NCI-H128 (cell line): ENCODE results near the gene AANAT.

Experiments
- DNase-seq: peaks from one replicate; lab custom pipeline; 2025; ENCODE audit not compliant: unreplicated experiment; lab: John Stamatoyannopoulos, UW

Gene AANAT

DNA sequence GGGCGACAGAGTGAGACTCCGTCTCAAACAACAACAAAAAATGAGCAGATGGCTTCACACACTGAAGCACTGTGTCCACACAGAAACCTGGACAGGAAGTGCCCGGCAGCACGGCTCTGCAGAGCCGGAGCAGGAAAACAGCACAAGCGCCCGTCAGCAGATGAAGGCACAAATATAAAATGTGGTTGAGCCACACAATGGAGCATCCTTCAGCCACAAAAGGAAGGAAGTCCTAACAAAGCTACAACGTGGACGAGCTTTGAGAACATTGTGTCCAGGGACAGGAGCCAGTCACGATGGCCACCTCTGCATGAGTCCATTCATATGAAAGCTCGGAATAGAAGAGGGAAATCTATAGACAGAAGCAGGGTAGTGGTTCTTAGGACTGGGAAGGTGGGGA is 18.2 kb downstream of the AANAT start:
- no peak for DNase-seq

DNA sequence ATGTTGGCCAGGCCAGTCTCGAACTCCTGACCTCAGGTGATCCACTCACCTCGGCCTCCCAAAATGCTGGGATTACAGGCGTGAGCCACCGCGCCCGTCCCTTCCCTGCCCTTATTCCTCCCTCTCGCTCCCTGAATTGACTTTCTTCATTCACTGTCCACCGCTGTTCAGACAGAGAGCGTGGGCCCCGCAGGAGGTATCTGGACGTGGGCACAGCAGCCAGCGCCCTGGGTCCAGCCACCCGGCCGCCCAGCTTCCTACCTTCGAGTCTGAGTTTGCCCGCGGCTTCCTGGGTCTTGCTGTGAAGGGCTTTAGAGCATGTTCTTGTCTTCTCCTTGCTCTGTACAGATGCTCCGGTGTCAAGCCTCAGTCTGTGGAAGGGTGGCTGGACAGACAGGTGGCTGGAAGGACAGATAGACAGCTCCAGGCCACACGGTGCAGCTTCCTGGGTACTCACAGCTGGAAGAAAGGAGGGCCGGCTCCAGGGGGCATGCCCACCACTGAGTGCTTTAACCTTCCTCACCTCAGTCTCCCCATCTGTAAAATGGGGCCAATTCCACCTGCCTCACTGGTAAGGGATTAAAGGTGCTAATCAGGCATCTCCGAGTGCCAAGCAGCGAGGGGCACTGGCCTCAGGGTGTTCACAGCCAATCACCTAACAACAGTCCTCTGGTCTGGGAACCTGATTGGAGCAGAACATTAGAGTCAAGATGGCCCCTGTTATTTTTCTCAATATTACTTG is 20.2 kb downstream of the AANAT start:
- DNase-seq = no peak

- DNase-seq = no peak
Observed at GRCh38 chr17:76490112-76490710, 22.8 kb downstream of the AANAT start.

DNA sequence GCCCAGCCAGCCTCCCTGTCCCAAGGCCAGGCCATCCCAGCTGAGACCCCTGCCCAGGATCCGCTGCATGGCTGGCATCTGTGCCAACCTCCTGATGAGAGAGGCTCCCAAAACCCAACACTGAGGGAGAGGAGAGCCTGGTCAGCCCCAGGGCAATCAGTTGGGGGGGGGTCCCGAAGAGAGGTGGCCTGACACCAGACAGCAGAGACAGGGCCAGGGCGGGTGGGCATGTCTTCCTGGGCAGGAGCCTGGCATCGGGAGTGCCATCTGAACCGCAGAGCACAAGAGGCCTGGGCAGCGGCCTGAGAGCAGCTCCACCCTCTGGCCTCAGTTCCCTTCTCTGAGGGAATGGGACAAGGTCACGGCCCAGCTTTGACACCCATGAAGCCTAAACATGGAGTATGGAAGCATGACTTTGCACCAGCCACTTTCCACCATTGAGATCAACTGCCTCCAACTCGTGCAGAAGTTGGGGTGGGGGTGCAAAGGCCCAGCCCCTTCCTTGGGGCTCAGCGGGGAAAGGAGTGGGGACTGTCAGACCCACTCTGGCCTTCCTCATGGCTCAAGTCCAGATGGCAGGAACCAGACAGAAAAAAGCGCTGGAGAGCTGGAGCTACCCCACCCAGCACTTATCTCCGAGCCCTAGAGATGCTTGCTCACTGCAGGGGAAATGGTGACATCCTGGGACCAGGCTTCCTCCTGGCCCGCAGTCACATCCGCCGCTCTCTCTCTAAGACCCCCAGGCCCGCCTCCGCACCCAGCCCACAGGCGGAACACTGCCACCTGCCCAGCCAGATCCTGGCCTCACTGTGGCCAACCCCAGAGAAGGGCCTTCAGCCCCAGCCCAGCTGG is 24.1 kb downstream of the AANAT start:
- no peak for DNase-seq

GRCh38 chr17:76492123-76492988 is 25.0 kb downstream of the AANAT start:
- DNase-seq = no peak

GRCh38 chr17:76492989-76493501 is 25.6 kb downstream of the AANAT start:
- DNase-seq = no peak

DNA sequence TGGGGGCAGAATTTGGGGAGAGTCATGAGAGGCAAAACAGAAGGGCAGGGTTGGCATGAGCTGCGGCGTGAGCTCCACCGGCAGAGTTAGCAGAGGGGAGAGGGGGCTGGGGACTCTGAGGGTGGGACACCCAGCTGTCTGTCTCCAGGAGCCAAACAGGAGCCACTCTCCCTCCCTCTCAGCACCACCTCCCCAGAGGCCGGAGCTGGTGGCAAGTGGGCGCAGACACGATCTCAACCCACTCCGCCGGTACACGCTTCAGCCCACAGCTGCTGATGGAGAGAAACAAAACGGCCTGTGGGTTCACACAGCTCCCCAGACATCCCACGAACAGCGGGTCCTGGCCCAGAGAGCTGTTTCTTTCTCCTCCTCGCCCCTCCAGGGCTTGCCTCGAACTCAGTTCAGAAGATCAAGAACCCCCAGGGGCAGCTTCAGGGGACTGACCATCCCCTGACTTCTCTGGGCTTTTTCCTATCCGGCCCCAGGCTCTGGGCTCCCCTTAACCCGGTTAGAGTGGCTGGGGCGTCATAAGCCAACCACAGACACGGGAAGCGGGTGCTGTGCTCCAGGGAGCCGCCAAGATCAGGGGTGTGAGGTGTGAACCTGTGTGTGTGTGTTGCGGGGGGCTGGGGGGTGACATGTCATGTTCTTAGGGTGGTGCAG is 26.2 kb downstream of the AANAT start:
- no peak for DNase-seq

DNA sequence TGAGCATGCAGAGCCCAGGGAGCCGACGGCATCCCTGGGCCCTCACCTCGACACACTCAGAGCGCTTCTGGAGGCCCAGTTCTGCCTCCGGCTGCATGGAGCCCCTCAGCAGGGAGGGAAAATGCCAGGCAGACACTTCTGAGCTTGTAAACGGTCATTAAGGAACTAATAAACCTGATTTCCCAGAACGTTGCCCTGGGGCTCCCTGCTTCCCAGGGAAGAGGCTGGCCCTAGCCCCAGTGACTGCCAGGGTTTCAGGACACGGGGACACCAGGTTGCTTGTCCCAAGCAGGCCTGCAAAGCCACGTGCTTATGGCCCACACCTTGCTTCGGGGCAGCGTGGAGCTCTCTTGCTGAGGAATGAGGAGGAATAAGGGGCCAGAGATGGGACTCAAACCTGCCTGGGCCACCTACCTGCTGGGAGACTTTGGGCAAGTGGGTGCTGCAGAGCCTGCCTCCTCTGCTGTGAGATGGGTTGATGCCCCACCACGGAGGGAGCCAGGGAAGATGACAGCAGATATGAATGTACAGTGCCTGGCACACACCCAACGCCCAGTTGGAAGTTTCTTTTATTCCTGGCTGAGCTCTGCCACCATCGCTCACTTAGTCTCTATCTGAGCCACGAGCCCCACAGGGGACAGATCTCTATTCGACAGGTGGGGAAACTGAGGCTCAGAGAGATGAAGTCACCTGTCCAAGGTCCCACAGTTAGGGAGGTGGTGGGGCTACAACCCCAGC is 28.4 kb downstream of the AANAT start:
- DNase-seq = no peak

DNA sequence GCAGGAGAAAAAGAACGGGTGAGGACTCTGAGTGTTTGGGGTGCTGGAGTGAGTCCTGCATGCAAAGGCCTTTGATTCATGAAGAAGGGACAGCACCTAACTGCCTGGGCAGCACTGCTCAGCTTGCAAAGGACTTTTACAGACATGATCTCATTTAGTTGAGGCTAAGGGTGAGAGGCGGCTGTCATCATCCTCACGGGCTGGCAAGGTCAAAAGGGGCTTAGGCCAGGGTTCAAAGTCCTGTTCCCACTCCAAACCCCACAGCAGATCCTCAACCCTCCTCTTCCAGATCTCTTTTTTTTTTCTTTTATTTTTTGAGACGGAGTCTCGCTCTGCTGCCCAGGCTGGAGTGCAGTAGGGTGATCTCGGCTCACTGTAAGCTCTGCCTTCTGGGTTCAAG is 29.1 kb downstream of the AANAT start:
- no peak for DNase-seq

DNA sequence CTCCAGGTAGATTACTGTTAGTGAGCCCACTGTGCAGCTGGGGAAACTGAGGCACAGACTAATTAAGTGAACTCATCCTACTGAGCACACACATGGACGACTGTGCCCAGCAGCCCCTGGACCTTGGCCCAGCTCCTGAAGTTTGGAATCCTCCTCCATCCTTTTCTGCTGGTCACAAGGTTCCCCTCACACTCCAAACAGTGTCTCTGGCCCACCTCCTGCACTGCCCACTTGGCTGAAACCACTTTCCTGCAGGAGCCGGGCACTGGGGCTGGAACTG is 30.2 kb downstream of the AANAT start:
- no peak for DNase-seq

- peak; percentile 23 for DNase-seq
Observed at GRCh38 chr17:76497979-76498875, 30.8 kb downstream of the AANAT start.

GRCh38 chr17:76498876-76499251 is 31.5 kb downstream of the AANAT start:
- DNase-seq = no peak

- DNase-seq = no peak
Observed at GRCh38 chr17:76499267-76499667, 31.9 kb downstream of the AANAT start.

DNA sequence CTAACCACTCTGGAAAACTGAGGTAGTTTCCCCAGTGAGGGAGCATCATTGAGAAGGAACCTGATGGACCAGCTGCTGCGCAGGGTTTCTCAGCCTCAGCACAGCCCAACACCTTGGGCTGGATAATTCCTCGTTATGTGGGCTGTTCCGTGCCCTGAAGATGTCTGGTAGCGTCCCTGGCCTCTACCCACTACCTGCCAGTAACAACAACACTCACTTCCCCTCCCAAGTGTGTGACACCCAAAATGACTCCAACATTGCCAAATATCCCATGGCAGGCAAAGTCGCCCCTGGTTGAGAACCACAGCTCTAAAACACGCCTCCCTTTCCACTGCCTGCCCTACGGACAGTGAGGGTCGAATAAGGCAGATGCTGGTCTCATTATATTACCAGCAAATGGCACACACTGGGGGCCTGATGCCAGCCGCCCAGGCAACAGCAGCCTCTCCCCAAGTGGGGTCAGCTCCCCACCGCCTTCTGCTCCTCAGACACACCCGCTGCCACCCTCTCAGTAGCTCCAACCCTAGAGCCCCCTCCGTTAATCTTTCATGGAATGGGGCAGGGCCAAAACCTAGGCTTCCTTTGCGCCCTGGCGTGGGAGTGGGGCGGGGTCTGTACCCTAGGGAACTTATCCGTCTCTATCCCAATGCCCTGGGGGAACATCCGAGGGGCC is 32.8 kb downstream of the AANAT start:
- no peak for DNase-seq

DNA sequence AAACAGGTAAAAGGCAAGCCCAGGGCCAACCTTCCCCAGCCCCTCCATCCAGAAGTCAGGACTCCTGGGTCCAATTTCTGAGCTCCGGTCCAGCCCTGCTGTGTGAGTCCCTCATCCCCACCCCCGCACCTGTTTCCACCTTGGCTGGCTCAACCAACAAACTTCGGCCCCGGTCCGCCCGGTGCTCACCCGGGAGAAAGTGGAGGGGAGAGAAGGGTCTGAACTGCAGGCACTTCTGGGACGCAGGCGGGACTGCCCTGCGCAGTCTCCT is 33.3 kb downstream of the AANAT start:
- no peak for DNase-seq

GRCh38 chr17:76501018-76501826 is 33.8 kb downstream of the AANAT start, which contains the start of gene RHBDF2:
Gene RHBDF2 (minus strand): TSS chr17:76501423. CDS start chr17:76481524, 19,899 bp downstream.
- peak; percentile 15 for DNase-seq

GRCh38 chr17:76501827-76502307 is 34.5 kb downstream of the AANAT start:
- no peak for DNase-seq
